HepG2 (cell line): ENCODE results near the gene CLEC19A. TPM values are rescaled to one million over a fixed set of nuclear protein-coding genes. Genes with fewer than 3 reads are reported as not detected.

Experiments used
- ATAC-seq: fragments of 200-7000 bp; cut with Tn5 transposase; 3 replicates; pipeline ENCODE4 v1.9.1; 2020; ENCODE audit warnings: mild to moderate bottlenecking, moderate library complexity
- BruUV-seq: library from RNA; stranded (reverse); fragments of 400-500 nt; replicated peaks from 2 replicates; lab custom pipeline; 2021; lab: Mats Ljungman, UMichigan
- CTCF ChIA-PET: fragments of 300-600 bp; formaldehyde crosslinking; extraction: SDS; loops from one replicate; lab custom pipeline; 2021; ENCODE audit warnings: low total read pairs, inconsistent platforms, low intra/inter-chr PET ratio; lab: Yijun Ruan, JAX
- POLR2A ChIA-PET: fragments of 350-600 bp; sonication (Branson Sonifier 250); formaldehyde crosslinking; loops from one replicate; lab custom pipeline; 2020; ENCODE audit warnings: antibody characterized with exemption, inconsistent platforms; lab: Yijun Ruan, JAX
- DNase-seq: peaks from one replicate; pipeline ENCODE4 v3.0.0-alpha.2; 2015; ENCODE audit warnings: low spot score
- FAIRE-seq: peaks from 3 replicates; lab custom pipeline; 2011; peaks lifted over from hg19 to GRCh38; lab: Jason Lieb, UNC
- H2AFZ ChIP-seq: one replicate; pipeline ENCODE4 v1.6.1; 2011; ENCODE audit warnings: low read length, inconsistent platforms
- H3K27ac ChIP-seq: fragments of 300-600 bp; 3 replicates; pipeline ENCODE4 v1.8.0; 2011; ENCODE audit warnings: mixed run types, mild to moderate bottlenecking, mixed read lengths, low read length, inconsistent platforms; ENCODE audit not compliant: insufficient read depth; ENCODE audit errors: extremely low read length
- H3K27me3 ChIP-seq, 2 experiments: fragments of 200-600 bp in 1 of 2; 2 replicates in 1 of 2; 3 replicates in 1 of 2; pipeline versions ENCODE4 v1.6.0 to v1.8.0; 2011; ENCODE audit warnings: low read length in 2 of 2, mild to moderate bottlenecking in 2 of 2, moderate library complexity in 2 of 2, inconsistent platforms in 1 of 2; ENCODE audit not compliant: insufficient read depth in 2 of 2, control insufficient read depth in 1 of 2
- H3K36me3 ChIP-seq, 2 experiments: fragments of 200-600 bp in 1 of 2; replicated peaks in 1 of 2; 2 replicates in 1 of 2; 3 replicates in 1 of 2; pipeline versions ENCODE4 v1.5.1 to v1.8.0; 2011; ENCODE audit warnings: low read length in 2 of 2, inconsistent platforms in 1 of 2; ENCODE audit not compliant: insufficient read depth in 2 of 2, control insufficient read depth in 1 of 2
- H3K4me1 ChIP-seq: 2 replicates; pipeline ENCODE4 v1.5.1; 2012; ENCODE audit warnings: low read length, inconsistent platforms; ENCODE audit not compliant: insufficient read depth
- H3K4me2 ChIP-seq: 2 replicates; pipeline ENCODE4 v1.6.0; 2011; ENCODE audit warnings: low read depth, low read length, inconsistent platforms
- H3K4me3 ChIP-seq, 3 experiments: fragments of 200-600 bp in 1 of 3; sonication (generic), shearing (Covaris generic) in 1 of 3; replicated peaks in 1 of 3; 2 replicates each; pipeline ENCODE4 v1.5.1; 2011 to 2016; ENCODE audit warnings: low read length in 3 of 3, inconsistent platforms in 2 of 3, low read depth in 2 of 3, mild to moderate bottlenecking in 2 of 3, control low read depth in 1 of 3, mixed read lengths in 1 of 3; ENCODE audit not compliant: insufficient read depth in 1 of 3
- H3K79me2 ChIP-seq: one replicate; pipeline ENCODE4 v1.6.1; 2011; ENCODE audit warnings: low read length, inconsistent platforms; ENCODE audit not compliant: insufficient read depth
- H3K9ac ChIP-seq: 2 replicates; pipeline ENCODE4 v1.6.0; 2011; ENCODE audit warnings: mild to moderate bottlenecking, low read depth, low read length, inconsistent platforms; ENCODE audit not compliant: insufficient read depth
- H3K9me3 ChIP-seq: 2 replicates; pipeline ENCODE4 v1.5.1; 2012; ENCODE audit warnings: mild to moderate bottlenecking, low read length
- H4K20me1 ChIP-seq: 2 replicates; pipeline ENCODE4 v1.6.0; 2011; ENCODE audit warnings: inconsistent platforms, mild to moderate bottlenecking, low read length, moderate library complexity; ENCODE audit not compliant: insufficient read depth
- SIX1 ChIP-seq: sonication (generic); formaldehyde crosslinking; IDR thresholded peaks from 2 replicates; pipeline ENCODE4 v1.4.0; 2020; ENCODE audit warnings: missing genetic modification reagents, borderline replicate concordance
- U2AF1 ChIP-seq: fragments of 200-400 bp; formaldehyde crosslinking; optimal IDR thresholded peaks from 2 replicates; pipeline ENCODE3; 2017; ENCODE audit warnings: mild to moderate bottlenecking, low read depth, low read length
- ZFP41 ChIP-seq: sonication (generic); formaldehyde crosslinking; IDR thresholded peaks from 2 replicates; pipeline ENCODE4 v1.4.0; 2020; ENCODE audit warnings: mild to moderate bottlenecking, missing genetic modification reagents, borderline replicate concordance
- ZKSCAN1 ChIP-seq: fragments of 150-350 bp; IDR thresholded peaks from 2 replicates; pipeline ENCODE4 v1.6.1; 2014; ENCODE audit warnings: low read length
- ZNF619 ChIP-seq: sonication (generic); formaldehyde crosslinking; IDR thresholded peaks from 2 replicates; pipeline ENCODE4 v1.4.0; 2020; ENCODE audit warnings: mild to moderate bottlenecking, missing genetic modification reagents
- ZNF790 ChIP-seq: sonication (generic); formaldehyde crosslinking; IDR thresholded peaks from 2 replicates; pipeline ENCODE4 v1.8.0; 2022; ENCODE audit warnings: missing genetic modification reagents, mild to moderate bottlenecking, borderline replicate concordance
- WGBS: methylation state at CpG from one replicate; pipeline ENCODE4 v1.1.6; 2017; ENCODE audit warnings: low lambda C conversion rate; 5-methylcytosine and 5-hydroxymethylcytosine counted together
- in situ Hi-C: cut with HindIII; loops from 2 replicates; pipeline ENCODE4 v1.10.0; 2017; ENCODE audit warnings: low pct_unique_long_range_greater_than_20kb; ENCODE audit not compliant: extremely low pct_ligation_motif_present
- intact Hi-C: fragments of 100-400 bp; cut with micrococcal nuclease; formaldehyde crosslinking; loops from one replicate; pipeline ENCODE4 v1.10.0; 2022; ENCODE audit not compliant: unreplicated experiment
- polyA plus RNA-seq, 8 experiments: library from polyadenylated mRNA; depleted of rRNA in 3 of 8; stranded (reverse) in 7 of 8; unstranded in 1 of 8; fragments of >200 nt; fragmentation: Illumina TruSeq in 4 of 8; extraction: Trizol in 4 of 8; gene quantifications; 2 replicates each; pipeline versions ENCODE4 v1.2.1 to v1.2.3, GENCODE V29; 2011 to 2016; ENCODE audit warnings: low read depth in 4 of 8, missing spikeins in 1 of 8, mixed read lengths in 1 of 8; ENCODE audit not compliant: insufficient read depth in 1 of 8
- total RNA-seq, 5 experiments: library from RNA; depleted of rRNA; stranded (reverse); fragments of >200 nt; fragmentation: Illumina TruSeq; extraction: Trizol; gene quantifications; 2 replicates each; pipeline ENCODE4 v1.2.3, GENCODE V29; 2016; ENCODE audit warnings: low read depth in 1 of 5
- TF ChIP-seq, protein P1 (sequence below): sonication (generic); formaldehyde crosslinking; IDR thresholded peaks from 2 replicates; pipeline ENCODE4 v1.8.1; 2023; ENCODE audit warnings: mild to moderate bottlenecking, missing genetic modification reagents
- TF ChIP-seq, protein P2 (sequence below): sonication (generic); formaldehyde crosslinking; IDR thresholded peaks from 2 replicates; pipeline ENCODE4 v1.4.0; 2020; ENCODE audit warnings: mild to moderate bottlenecking, missing genetic modification reagents
- TF ChIP-seq, protein P3 (sequence below): sonication (generic); formaldehyde crosslinking; IDR thresholded peaks from 2 replicates; pipeline ENCODE4 v1.4.0; 2020; ENCODE audit warnings: missing genetic modification reagents

CLEC19A gene
- total and polyA plus RNA-seq, 2 of the 13 experiments (the other 11 are each of a cell fraction or from before 2014, with no cell fraction given): not detected

DNA sequence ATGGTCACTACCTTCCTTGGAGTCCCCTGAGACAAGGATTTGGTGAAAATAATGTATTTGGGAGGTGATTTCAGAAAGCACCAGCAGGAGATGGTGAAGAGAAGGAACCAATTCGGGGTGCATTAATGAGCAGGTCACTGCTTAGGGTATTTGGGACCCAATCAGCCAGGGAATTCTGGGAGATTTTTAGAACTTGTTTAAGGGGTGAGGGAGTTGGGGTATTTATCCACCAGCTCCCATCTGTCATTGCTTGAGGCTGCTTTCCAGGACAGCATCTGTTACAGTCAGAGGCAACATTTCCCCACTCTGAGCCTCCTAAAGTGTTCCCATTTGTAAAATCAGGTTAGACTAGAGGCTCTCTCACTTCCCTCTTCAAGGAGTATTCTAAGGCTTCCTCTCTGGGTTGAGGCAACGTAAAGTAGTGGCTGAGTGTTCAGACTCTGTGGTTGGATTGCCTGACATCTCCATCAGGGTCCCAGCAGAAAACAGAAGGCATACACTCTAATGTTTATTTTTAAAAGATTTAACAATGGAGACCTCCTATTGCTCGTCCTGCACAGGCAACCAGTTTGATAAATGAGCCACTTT is 60.9 kb downstream of the CLEC19A start:
- Histone ChIP-seq H3K9ac (no peak overlapping the region), H3K36me3 (no peaks in the 10 kb centered on the region), H4K20me1 (no peaks in the 10 kb centered on the region), H3K27ac (no peak overlapping the region), H3K79me2 (no peaks in the 10 kb centered on the region), H3K4me3 (no peak overlapping the region), H2AFZ (no peak overlapping the region), H3K4me2 (no peak overlapping the region), H3K4me1 (no peaks in the 10 kb centered on the region), H3K9me3 (no peaks in the 10 kb centered on the region), H3K27me3 (peaks cover 10 to 26% of the 10 kb centered on the region in 2 experiments; a peak in 3 of 5 replicates)
- intact Hi-C loops (no loop called here), in situ Hi-C loops (no loop called here)
- no peak for DNase-seq
- CTCF ChIA-PET: no interaction called here
- POLR2A ChIA-PET: no interaction called here
- no peak for ATAC-seq
- no TSS peak for BruUV-seq
- 5% methylated on average over 3 of the region's 3 CpGs for WGBS
- FAIRE-seq: no peak
- TF ChIP-seq ZNF790 (CRISPR knock-in tag): no peak
- no peak for TF ChIP-seq U2AF1
- TF ChIP-seq, protein P1, sequence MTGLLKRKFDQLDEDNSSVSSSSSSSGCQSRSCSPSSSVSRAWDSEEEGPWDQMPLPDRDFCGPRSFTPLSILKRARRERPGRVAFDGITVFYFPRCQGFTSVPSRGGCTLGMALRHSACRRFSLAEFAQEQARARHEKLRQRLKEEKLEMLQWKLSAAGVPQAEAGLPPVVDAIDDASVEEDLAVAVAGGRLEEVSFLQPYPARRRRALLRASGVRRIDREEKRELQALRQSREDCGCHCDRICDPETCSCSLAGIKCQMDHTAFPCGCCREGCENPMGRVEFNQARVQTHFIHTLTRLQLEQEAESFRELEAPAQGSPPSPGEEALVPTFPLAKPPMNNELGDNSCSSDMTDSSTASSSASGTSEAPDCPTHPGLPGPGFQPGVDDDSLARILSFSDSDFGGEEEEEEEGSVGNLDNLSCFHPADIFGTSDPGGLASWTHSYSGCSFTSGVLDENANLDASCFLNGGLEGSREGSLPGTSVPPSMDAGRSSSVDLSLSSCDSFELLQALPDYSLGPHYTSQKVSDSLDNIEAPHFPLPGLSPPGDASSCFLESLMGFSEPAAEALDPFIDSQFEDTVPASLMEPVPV (CRISPR knock-in tag): no peak
- TF ChIP-seq ZKSCAN1: no peak
- no peak for TF ChIP-seq SIX1 (CRISPR knock-in tag)
- TF ChIP-seq, protein P2, sequence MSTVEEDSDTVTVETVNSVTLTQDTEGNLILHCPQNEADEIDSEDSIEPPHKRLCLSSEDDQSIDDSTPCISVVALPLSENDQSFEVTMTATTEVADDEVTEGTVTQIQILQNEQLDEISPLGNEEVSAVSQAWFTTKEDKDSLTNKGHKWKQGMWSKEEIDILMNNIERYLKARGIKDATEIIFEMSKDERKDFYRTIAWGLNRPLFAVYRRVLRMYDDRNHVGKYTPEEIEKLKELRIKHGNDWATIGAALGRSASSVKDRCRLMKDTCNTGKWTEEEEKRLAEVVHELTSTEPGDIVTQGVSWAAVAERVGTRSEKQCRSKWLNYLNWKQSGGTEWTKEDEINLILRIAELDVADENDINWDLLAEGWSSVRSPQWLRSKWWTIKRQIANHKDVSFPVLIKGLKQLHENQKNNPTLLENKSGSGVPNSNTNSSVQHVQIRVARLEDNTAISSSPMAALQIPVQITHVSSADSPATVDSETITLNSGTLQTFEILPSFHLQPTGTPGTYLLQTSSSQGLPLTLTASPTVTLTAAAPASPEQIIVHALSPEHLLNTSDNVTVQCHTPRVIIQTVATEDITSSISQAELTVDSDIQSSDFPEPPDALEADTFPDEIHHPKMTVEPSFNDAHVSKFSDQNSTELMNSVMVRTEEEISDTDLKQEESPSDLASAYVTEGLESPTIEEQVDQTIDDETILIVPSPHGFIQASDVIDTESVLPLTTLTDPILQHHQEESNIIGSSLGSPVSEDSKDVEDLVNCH: no peak
- TF ChIP-seq, protein P3, sequence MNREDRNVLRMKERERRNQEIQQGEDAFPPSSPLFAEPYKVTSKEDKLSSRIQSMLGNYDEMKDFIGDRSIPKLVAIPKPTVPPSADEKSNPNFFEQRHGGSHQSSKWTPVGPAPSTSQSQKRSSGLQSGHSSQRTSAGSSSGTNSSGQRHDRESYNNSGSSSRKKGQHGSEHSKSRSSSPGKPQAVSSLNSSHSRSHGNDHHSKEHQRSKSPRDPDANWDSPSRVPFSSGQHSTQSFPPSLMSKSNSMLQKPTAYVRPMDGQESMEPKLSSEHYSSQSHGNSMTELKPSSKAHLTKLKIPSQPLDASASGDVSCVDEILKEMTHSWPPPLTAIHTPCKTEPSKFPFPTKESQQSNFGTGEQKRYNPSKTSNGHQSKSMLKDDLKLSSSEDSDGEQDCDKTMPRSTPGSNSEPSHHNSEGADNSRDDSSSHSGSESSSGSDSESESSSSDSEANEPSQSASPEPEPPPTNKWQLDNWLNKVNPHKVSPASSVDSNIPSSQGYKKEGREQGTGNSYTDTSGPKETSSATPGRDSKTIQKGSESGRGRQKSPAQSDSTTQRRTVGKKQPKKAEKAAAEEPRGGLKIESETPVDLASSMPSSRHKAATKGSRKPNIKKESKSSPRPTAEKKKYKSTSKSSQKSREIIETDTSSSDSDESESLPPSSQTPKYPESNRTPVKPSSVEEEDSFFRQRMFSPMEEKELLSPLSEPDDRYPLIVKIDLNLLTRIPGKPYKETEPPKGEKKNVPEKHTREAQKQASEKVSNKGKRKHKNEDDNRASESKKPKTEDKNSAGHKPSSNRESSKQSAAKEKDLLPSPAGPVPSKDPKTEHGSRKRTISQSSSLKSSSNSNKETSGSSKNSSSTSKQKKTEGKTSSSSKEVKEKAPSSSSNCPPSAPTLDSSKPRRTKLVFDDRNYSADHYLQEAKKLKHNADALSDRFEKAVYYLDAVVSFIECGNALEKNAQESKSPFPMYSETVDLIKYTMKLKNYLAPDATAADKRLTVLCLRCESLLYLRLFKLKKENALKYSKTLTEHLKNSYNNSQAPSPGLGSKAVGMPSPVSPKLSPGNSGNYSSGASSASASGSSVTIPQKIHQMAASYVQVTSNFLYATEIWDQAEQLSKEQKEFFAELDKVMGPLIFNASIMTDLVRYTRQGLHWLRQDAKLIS (CRISPR knock-in tag): no peak
- TF ChIP-seq ZFP41 (CRISPR knock-in tag): no peak
- no peak for TF ChIP-seq ZNF619 (CRISPR knock-in tag)
